Glomerular visceral epithelial cell (primary cell): ENCODE results near the gene DOCK9.

Experiments
- DNase-seq: peaks from one replicate; pipeline ENCODE4 v3.0.0-alpha.2; 2016; ENCODE audit errors: extremely low spot score

The DOCK9 gene

DNA sequence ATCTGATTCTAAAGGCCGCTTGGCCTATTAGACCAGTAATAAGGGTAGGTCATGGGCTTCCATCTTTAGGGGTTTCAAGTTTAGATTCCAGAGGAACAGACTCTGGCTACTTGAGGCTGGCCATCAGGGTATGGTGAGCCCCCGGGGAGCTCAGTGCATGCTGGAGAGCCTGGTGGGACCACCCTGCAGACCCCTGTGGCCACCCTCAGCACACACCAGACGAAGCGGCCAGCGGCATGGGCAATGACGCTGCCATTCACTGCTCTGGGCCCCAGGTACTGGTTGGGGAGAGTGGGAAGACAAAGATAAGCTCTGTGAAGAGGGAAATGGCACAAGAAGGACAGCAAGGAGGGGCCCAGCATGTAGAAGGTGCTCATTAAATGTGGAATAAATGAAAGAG, 126.6 kb downstream of the DOCK9 start:
- DNase-seq: no peak

DNA sequence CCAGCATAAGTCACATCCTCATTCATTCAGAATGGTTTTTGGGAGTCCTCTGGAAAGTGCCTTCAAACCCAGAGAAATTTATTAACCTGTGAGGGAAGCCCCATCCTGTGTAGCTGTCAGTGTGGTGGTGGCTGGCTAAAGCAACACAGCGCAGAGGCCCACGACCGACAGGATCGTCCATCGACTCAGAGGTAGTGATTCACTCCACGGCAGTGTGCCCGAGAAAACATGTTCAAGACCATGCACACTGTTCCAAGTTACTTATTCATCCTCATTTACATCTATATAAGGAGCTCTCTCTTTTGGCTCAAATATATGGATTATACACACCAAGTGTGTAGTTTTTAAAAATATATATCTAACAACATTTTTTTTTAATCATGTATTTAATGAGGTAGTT, 129.1 kb downstream of the DOCK9 start:
- DNase-seq: no peak

DNA sequence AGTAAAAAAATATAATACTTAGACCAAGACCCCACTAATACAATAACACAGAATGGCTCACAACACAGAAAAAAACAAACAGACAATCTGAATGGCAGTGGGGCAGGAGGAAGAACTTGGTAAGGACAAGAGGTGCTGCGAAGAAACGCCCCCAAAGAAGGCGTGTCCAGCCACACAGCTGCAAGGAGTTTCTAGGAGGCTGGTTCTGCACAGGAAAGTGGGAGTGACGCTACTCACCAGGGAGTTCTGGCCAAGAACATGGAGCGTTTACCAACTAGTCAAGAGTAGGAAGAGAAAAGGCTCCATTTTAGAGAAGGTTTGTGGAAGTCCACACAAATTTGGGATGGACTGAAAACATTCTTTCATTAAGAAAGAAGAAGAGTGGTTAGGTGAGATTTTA, 130.1 kb downstream of the DOCK9 start:
- DNase-seq: no peak

DNA sequence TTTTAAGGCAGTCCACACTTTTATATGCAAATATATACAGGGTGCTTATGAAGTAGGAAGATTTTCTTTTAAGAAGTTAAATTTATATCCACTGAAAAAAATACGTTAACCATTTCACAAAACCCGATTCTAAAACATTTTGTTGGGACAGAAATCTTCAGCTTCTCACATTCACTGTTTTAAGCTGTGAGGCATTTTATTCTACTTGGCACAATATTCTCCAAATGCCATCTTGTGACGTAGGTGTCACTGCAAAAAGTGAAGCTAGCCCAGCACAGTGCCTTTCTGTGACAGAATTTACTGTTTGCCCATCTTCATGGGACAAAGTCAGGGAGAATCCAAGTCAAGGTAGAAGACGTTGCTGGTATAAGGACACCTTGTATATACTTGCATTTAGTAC, 130.9 kb downstream of the DOCK9 start:
- DNase-seq: no peak

DNA sequence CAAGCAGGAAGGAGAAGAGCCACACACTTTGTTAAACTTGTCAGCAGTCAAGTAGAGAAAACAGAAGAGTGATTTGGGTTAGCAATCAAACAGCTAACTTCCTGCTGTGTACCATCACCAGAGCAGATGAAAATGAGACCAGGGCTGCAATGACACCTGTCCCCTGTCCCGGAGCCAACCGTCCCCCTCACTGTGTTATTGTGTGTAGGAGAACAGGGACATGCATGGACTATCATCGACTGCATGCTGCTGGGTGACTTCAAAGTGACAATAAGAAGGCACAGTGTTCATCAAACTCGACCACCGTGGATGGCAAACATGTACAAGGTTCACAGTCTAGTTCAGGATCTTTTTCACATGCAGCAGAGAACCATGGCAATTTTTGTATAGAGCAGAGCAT, 131.3 kb downstream of the DOCK9 start:
- DNase-seq: no peak

DNA sequence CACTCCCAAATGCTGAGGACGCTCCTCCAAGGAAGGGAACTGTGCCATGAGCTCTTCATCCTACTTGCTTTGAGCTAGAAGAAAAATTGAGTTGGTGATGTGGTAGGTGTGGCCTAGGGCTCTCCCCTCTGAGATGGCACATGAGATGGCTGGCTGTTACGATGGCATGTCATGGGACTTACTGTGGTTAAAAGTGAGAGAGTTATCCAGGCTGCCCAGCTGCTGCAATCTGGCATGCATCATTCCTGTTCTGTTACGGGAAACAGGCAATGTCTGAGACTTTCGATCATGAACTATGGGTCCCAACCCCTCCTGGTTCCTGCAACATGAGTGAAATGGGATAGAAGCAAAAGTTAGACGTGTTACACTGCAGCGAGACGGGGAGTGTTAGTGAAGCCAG, 132.1 kb downstream of the DOCK9 start:
- DNase-seq: no peak

DNA sequence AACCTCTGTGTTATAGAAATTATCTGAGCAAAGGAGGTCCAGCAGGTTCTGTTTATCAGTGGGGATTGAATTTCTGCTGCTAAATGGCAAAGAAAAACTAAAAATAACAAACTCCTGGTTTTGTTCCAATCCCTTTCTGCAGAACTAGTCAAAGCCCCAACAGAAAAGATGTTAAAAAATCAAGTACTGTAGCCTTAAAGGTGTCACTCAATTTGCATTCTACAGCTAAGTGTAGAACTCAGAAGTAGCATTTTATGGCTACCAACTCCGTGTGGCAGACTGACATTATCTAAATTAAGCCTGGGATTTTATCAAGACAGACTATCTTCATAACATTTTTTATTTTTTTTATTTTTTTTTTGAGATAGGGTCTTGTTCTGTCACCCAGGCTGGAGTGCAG, 133.8 kb downstream of the DOCK9 start:
- no peak for DNase-seq

DNA sequence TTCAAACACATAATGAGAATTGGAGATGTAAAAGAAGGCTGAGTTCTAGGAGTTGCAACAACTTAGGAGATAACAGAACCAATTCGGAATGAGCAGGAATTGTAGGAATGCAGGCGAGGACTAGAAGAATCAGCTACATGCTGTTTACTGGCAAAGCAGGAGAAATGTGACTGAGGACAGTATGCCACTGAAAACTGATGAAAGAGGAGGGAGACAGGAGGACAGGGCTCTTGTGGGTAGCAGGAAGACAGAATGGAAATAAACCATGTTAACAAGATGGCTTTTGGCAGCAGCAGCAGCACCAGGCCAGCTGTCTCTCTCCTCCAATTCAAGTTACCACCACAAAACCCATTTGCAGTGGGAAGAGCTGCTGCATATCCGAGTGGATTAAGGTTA, 134.4 kb downstream of the DOCK9 start:
- no peak for DNase-seq

DNA sequence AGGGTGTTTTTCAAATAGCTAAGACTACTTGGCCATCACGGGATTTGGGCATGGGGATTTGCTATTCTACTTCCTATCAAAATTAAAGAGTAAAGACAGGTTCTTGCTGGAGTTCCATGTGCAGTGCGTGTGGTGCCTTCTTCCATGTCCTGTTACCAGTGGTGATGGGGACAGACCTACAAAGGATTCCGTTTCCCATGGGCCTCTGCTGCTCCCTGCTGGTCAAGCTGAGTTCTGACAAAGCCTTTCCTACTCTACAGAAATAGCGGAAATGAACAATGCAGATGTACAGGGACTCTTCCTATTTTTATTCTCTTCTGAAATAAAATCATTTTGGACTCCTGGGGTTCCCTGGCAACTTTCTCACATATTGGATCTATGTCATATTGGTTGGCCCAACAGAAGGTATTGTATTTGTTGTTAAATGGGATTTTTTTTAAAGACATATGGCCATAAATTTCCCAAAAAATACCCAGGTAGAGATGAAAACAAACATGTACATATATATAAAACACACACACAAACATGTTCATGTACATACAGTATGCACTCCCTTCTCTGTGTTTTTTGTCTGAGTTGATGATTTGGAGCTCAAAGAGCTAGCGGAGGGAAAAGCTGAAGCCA, 134.9 kb downstream of the DOCK9 start:
- peak; percentile 70 for DNase-seq

DNA sequence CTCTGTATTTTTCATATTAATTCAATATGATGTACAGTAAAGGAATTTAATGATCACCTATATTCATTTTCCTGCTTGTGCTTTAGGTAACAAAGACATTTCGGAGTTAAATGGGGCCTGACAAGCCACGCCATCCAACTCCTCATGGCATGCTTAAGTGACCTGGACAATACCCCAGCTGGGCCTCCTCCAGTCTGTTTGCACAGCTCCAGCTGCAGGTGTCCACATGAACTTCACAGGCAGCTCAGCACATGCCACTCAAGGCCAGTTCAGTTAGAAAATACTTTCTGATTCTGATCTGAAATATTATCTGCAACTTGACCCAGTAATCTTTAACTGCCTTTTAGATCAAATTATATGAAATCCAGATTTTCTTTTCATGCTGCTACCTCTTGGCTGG, 135.8 kb downstream of the DOCK9 start:
- no peak for DNase-seq

DNA sequence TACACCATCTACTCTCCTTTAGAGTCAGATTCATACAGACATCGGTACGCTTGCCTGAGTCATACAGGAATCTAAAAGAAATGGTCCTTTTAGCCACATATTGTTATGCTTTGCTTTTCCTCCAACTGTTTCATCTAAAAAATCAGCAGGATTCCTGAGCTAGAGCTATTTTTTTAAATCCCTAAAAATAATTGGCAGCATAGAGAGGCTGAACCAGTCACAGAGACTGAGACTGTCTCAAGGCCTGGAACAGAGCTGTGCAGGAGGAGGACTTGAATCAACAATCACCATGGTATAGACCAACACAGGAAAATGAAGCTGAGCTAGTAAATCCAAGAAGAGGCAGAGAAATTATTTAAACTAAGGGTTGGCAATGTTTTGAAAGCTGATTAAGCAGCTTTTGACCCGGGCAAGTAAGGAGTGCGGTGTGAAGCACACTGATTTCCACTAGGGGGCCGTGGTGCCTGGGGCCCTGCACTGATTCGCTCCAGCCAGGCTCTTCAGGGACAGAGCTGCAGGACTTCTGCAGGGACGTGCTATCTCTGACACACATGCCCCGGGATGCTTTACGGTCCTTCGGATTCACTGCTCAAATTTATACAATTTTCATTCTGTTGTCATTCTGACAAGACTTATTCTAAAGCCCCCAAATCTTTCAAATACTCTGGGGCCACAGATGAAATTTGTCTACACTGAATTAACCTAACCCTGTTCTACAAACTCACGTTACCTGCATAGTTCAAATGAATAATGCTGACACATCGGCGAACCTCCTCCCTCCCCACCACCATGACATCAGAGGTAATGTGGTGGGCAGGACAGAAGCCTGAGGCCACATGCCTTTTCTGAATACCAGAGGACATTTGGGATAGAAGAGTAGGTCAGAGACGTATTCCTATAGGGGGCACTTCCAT, 137.8 kb downstream of the DOCK9 start:
- DNase-seq: peak; percentile 58

DNA sequence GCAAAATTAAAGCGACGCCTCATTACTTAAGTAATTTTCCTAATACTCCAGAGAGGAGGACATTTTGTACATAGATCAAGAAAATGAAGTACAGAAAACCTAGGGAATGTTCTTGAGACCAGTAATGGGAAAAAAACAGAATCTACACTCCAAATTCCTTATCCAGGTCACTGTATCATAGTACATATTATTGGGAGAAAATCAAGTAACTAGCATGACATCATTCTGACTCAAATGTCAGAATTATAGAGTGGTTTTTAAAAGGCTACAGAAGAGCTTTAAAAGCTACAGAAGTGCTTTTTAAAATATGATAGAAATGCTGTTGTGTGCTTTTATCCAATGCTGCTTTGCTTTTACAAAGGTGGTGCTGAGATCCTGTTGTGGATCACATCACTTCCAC, 139.1 kb downstream of the DOCK9 start:
- DNase-seq: no peak

DNA sequence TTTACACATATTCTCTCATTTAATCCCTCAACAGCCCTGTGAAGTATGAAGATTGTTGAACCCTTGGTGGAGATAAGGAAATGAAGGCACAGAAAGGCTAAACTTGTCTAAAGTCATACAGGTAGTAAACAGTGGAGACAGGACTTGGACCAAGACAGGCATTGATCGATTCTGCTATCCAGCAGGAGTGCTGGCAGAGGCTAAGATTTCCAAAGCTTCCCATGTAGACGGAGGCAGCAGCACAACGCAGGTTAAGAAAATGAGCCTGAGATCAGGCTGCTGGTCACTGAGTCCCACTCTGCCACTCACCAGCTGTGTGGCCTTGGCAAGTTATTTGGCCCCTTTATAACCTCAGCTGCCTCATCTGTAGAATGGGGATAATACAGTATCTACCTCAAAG, 140.0 kb downstream of the DOCK9 start:
- no peak for DNase-seq

DNA sequence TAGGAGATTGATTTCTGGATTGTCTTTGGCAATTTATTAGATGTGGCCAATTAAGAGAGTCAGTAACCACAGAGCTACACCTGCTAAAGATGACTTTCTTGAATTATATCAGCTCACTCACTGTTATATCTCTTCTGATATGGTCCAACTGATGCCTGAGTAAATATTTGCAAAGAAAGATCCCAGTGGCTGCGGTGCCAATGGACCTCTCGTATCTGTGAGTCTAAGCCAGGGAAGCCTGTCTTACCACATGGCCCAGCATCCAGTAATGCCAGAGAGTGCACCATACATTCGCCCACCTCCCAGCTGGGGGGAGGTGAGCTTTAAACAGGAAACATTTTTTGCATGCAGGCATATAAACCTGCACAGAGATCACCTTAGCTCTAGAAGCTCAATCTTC, 142.7 kb downstream of the DOCK9 start:
- DNase-seq: no peak

DNA sequence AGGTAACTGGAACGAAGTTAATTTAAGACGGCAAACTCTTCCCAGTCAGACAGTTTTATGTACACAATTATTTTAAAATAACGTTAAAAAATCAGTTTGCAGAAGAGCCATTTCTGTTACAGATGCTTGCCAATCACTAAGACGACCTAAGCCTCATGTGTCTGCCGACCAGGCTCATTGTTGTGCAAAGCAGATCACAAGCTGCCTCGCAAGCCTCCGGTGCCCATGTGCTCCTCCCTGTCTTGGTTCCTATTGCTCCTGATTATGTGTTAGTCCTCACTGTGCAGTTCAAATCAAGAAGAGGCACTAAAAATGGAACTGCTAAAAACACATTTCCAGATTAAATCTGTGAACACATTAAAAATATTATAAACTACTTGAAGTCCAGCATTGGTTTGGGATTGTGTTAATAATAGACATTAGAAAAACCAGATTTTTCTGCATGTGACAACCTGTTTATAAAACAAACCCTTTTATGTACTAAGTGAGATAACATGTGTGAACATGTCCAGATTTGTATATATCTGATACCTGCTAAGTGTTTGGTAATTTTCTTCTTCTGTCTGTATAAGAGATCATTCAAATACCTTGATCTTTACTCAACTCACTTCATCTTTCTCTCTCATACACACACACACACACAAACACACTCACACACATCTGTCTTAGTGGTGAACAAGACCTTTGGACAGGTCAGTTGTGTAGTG, 143.5 kb downstream of the DOCK9 start:
- no peak for DNase-seq

DNA sequence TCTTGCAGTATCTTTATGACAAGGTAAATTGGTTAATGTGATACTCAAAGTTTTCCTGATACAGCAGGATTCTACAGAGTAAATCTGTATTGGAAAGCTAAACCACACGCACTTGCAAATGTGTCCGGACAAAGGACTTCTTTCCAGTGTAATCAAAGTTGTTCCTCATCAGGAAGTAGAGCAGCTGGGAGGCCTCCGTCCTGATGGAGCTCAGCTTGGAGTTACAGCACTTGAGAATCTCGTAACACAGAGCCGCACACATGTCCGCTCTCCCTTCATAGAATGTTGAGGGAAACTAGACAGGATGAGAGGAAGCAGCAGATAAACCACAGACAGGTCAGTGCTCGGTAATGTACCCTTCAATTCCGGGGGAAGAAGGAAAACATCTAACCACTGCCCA, 146.6 kb downstream of the DOCK9 start:
- DNase-seq: no peak

DNA sequence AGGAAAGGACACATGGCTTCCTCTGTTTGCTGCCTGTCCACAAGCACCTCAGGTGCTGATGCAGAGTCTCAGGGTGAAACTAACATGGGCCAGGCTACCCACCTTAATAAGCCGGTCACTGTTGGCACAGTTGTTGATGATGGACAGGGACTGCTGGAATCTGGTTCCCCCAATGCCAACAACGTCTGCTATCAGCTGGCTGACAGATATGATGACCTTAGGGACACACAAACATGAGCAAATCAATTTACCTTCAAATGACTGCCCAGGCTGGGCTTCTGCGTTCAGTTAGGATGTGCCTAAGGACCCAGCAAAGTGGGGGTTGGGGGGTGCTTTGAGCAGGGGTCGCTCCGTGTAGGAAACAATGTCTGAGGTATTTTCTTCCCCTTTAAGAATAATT, 148.3 kb downstream of the DOCK9 start:
- DNase-seq: no peak

DNA sequence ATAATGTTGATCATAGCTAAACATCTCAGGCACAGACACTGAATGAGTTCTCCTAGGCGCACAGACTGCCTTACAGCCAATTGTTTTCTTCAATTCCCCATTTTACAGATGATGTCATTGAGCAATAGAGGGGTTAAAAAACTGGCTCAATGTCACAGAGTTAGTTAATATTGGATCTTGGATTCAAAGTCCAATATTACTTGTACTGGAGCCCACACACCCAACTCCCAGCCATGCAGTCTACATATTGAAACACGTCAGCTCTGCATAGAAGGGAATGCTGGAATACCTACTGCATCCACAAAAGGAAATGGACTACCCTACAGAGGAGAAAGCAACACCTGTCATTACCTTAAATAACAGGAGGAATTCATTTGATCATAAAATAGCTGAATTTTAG, 149.2 kb downstream of the DOCK9 start:
- DNase-seq: no peak

DNA sequence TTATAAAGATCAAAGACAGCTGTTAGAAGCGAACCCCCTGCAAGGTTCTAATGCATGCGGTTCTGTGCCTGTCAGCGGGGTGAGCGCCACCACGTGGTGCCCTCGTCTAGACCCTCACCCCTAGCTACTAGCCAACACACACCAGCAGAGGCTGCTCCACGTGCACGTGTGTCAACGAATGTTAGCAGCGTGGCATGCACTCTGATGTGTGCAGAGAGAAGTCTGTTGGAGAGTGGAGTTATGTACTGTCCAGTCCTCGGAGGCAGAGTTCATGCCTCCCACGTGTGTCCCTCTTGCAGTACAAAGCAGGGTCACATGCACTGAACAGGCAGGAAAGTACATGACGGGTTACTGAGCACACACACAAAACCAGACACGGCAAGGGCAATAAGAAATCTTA, 150.4 kb downstream of the DOCK9 start:
- no peak for DNase-seq

DNA sequence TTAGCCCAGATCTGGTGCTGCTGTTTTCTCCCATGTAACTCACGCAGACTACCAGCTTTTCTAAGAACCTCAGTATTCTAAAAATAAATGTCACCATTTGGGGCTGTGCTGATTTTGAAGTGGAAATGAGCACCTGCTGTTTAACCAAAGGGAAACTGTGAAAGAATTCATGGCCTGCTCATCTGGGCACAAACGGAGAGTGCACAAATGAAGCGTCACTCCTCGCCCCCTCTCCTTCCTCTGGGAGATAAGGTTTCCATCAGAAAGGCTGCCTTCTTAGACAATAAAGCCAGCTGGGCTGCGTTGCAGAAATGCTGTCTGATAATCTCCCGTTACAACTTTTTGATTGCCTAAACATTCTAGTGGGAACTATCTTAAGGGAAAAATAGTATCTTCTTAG, 151.7 kb downstream of the DOCK9 start:
- DNase-seq: no peak

DNA sequence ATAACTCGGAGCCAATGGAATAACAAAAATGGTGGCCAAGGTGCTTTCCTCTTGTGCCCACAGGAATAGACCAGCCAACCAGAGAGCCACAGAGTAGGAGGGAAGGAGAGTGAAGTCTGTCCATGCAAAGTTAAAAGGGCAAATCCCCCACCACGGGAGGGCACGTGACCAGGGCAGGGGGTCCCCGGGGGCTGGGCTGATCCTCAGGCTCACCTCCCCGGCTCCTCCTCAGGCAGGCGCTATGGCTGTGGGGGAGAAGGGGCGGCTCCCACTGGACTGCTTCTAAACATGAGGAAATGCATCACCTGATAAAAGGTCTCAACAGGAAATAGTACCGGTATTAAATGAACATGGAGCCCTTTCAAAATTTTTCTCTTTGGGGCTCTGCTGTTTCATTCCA, 152.2 kb downstream of the DOCK9 start:
- DNase-seq: no peak

DNA sequence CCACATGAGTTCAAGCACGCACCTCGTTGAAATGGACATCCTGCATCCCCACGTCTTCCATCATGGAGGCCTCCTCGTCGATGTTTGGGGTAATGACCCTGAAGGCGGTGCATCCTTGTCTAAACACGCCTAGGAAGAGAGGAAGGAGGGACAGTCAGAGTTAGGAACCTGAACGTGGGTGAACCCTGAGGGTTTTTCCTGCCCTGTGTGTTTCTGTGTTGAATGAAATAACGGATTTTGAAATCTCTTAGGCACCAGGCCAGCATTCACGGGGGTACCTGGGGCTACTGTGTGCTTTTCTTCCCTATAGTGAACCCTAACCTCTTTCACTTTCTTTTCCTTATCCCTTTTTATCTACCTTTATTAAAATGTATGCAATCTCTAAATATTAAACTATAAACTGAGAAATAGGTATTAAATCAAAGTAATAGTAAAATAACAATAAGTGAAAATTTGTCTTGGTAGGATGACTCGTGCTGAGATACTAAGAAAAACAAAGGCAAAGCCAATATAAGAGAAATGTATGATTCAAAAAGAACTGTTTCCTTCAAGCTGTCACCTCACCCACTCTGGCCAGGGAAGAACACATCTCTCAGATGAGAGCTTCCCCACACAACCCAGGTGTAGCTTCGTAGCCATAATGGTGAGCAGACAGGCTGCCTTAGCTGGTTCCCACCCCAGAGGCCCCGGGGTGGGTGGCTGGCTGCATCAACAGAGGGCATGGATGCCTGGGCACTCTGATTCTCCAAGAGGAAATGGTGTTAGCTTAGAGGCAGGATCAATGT, 153.3 kb downstream of the DOCK9 start:
- DNase-seq: no peak
